GM10847 (cell line): ENCODE measurements around the gene SLC6A4.

Experiments used
- POLR2A ChIP-seq: IDR thresholded peaks from 2 replicates; pipeline ENCODE4 v1.6.1; 2011; ENCODE audit not compliant: insufficient read length; ENCODE audit errors: extremely low read depth

Gene SLC6A4

GRCh38 chr17:30176855-30177254, 58.6 kb downstream of the SLC6A4 start:
- no peak for TF ChIP-seq POLR2A

- TF ChIP-seq POLR2A = no peak
Measured at GRCh38 chr17:30174556-30174955, 60.9 kb downstream of the SLC6A4 start.

- no peak for TF ChIP-seq POLR2A
Measured at GRCh38 chr17:30173649-30174048, 61.8 kb downstream of the SLC6A4 start.

GRCh38 chr17:30172560-30172959, 62.9 kb downstream of the SLC6A4 start:
- no peak for TF ChIP-seq POLR2A

- no peak for TF ChIP-seq POLR2A
Measured at GRCh38 chr17:30170415-30170987, 65.0 kb downstream of the SLC6A4 start.

- no peak for TF ChIP-seq POLR2A
Measured at GRCh38 chr17:30165960-30166359, 69.5 kb downstream of the SLC6A4 start.

GRCh38 chr17:30165147-30165546, 70.3 kb downstream of the SLC6A4 start:
- TF ChIP-seq POLR2A = no peak

- TF ChIP-seq POLR2A = no peak
Measured at GRCh38 chr17:30164531-30164930, 71.0 kb downstream of the SLC6A4 start.

GRCh38 chr17:30161601-30162000, 73.9 kb downstream of the SLC6A4 start:
- no peak for TF ChIP-seq POLR2A

GRCh38 chr17:30160419-30161172, 74.9 kb downstream of the SLC6A4 start:
- no peak for TF ChIP-seq POLR2A

GRCh38 chr17:30158896-30159625, 76.4 kb downstream of the SLC6A4 start:
- TF ChIP-seq POLR2A = no peak

GRCh38 chr17:30155389-30155788, 80.1 kb downstream of the SLC6A4 start:
- no peak for TF ChIP-seq POLR2A

GRCh38 chr17:30153463-30153862, 82.0 kb downstream of the SLC6A4 start:
- TF ChIP-seq POLR2A = no peak

GRCh38 chr17:30151471-30151870, 84.0 kb downstream of the SLC6A4 start:
- TF ChIP-seq POLR2A = no peak

- TF ChIP-seq POLR2A = no peak
Measured at GRCh38 chr17:30148376-30148775, 87.1 kb downstream of the SLC6A4 start.
